Thyroid gland (tissue), 4 donors: ENCODE measurements around the gene ATP6V0A4.

ENCODE experiments used
- CTCF ChIP-seq, 6 experiments: fragments of 200-600 bp in 3 of 6; fragments of 450-650 bp in 3 of 6; sonication (generic) in 3 of 6; IDR thresholded peaks; one replicate each; pipeline ENCODE4 v1.5.1; 2016 to 2019; ENCODE audit warnings: antibody characterized with exemption in 6 of 6, mild to moderate bottlenecking in 2 of 6, inconsistent platforms in 1 of 6, moderate library complexity in 1 of 6
- POLR2A ChIP-seq, 2 donors: fragments of 450-650 bp; IDR thresholded peaks; one replicate each; pipeline ENCODE4 v1.6.1; 2017; ENCODE audit warnings: antibody characterized with exemption in 2 of 2, mild to moderate bottlenecking in 2 of 2, moderate library complexity in 1 of 2

GRCh38 chr7:138752518-138753149 is 45.4 kb downstream of the ATP6V0A4 start:
- no peak for TF ChIP-seq CTCF (IDR thresholded peaks at IDR 0.05)
- TF ChIP-seq POLR2A (IDR thresholded peaks at IDR 0.05): no peak
